Measurements from ENCODE around the gene EFHD1. TPM values are rescaled to one million over a fixed set of nuclear protein-coding genes. Genes with fewer than 3 reads are reported as not detected.

EFHD1 gene
- total and polyA plus RNA-seq, 7 donors: 6.6 to 20.7 (median 10.0) TPM

GRCh38 chr2:232597362-232598079 is 35.9 kb upstream of the EFHD1 start:
- Histone ChIP-seq H3K27me3 (ENCODE audit: insufficient read depth in 3 of 3, low read length in 2 of 3) (no peaks in the 10 kb centered on the region), H3K27ac (no peak overlapping the region), H3K36me3 (ENCODE audit: insufficient read depth in 1 of 2, low read depth in 1 of 2) (no peaks in the 10 kb centered on the region), H3K4me1 (peaks cover 21% of the 10 kb centered on the region), H3K4me3 (no peak overlapping the region), H3K9me3 (no peaks in the 10 kb centered on the region)
- 82 to 96% (median 92%) methylated on average over 7 of the region's 7 CpGs for WGBS, 3 donors
- DNase-seq (no peak), ATAC-seq (no peak)
- intact Hi-C loops (cut with DNase I): no loop called here
- TF ChIP-seq CTCF (IDR thresholded peaks at IDR 0.05): no peak

DNA sequence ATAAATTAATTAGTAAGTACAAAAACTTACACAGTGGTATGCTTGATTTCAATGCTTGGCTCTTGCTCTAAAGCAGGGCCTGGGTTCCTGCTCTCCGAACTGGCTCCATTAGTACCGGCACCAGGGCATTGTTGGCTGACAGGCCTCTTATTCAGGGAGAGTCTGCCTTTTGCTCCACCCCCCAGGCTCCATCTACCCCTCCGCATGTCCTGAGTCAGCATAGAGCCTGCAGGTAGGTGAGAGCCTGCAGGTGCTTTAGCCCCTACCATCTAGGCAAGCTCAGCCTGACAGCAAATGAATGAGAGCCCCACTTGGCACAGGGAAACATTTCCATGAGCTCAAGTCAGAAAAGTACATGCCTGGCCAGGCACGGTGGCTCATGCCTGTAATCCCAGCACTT is 35.1 kb upstream of the EFHD1 start:
- TF ChIP-seq CTCF (IDR thresholded peaks at IDR 0.05): no peak
- H3K36me3 ChIP-seq (ENCODE audit: insufficient read depth in 1 of 2, low read depth in 1 of 2): no peaks in the 10 kb centered on the region
- no peaks in the 10 kb centered on the region for H3K27me3 ChIP-seq (ENCODE audit: insufficient read depth in 3 of 3, low read length in 2 of 3)
- H3K4me1 ChIP-seq: peaks cover 14% of the 10 kb centered on the region
- H3K4me3 ChIP-seq: no peak overlapping the region
- no peaks in the 10 kb centered on the region for H3K9me3 ChIP-seq
- no peak overlapping the region for H3K27ac ChIP-seq
- ATAC-seq (no peak), DNase-seq (no peak)
- intact Hi-C loops (cut with DNase I): no loop called here
- WGBS, 3 donors: 77 to 81% (median 79%) methylated on average over 4 of the region's 4 CpGs

DNA sequence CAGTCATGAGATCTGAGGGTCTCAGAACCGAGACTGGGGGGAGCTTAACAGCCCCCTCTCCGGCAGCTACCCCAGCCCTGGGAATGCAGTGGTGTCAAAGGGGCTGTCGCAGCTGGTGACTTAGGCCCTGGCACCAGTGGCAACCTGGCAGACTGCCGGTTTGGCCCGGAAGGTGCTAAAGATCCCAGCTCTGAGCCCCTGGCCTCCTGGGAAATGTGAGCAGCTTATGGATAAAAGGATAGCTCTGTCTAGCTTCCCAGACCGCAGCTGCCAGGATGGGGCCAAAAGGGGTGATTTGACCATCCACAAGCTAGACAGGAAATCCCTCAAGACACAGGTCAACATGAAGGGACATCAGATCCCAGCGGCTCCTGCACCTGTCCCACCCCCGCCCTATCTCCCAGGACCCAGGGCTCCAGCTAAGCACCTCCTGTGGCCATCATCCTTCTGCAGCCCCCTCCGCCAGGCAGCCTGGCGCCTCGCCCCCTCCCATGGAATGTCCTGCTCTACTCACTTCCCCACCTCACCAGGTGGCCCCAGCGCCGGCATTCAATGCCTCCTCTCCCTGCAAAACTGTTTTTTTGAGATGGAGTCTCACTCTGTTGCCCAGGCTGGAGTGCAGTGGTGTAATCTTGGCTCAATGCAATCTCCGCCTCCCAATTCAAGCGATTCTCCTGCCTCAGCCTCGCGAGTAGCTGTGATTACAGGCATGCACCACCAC is 33.2 kb upstream of the EFHD1 start:
- Histone ChIP-seq H3K9me3 (no peaks in the 10 kb centered on the region), H3K4me1 (peaks cover 5% of the 10 kb centered on the region), H3K27me3 (ENCODE audit: insufficient read depth in 3 of 3, low read length in 2 of 3) (no peaks in the 10 kb centered on the region), H3K27ac (no peak overlapping the region), H3K4me3 (no peak overlapping the region), H3K36me3 (ENCODE audit: insufficient read depth in 1 of 2, low read depth in 1 of 2) (no peaks in the 10 kb centered on the region)
- no peak for DNase-seq
- 54 to 62% (median 61%) methylated on average over 17 of the region's 17 CpGs for WGBS, 3 donors
- peak in 2 of 4 donors; percentile 58 to 65 for ATAC-seq
- no peak for TF ChIP-seq CTCF (IDR thresholded peaks at IDR 0.05)
- intact Hi-C loops (cut with DNase I): loop anchor here in 1 of 2 donors (10.0 kb wide), 1 partner anchor 455 kb away; no protein-coding TSS in a partner anchor

GRCh38 chr2:232603283-232603682 is 30.1 kb upstream of the EFHD1 start:
- 58 to 77% (median 69%) methylated on average over 3 of the region's 3 CpGs for WGBS, 3 donors
- H3K27me3 ChIP-seq (ENCODE audit: insufficient read depth in 3 of 3, low read length in 2 of 3): no peaks in the 10 kb centered on the region
- intact Hi-C loops (cut with DNase I): loop anchor here in 1 of 2 donors (10.0 kb wide), 1 partner anchor 452 kb away; no protein-coding TSS in a partner anchor

More at GRCh38 chr2:232603283-232603682, 30.1 kb upstream of the EFHD1 start:
- no peak for ATAC-seq
- H3K36me3 ChIP-seq (ENCODE audit: insufficient read depth in 1 of 2, low read depth in 1 of 2): no peaks in the 10 kb centered on the region
- no peak overlapping the region for H3K4me3 ChIP-seq
- peaks cover 5% of the 10 kb centered on the region for H3K4me1 ChIP-seq
- TF ChIP-seq CTCF (IDR thresholded peaks at IDR 0.05): no peak
- H3K27ac ChIP-seq: no peak overlapping the region
- DNase-seq: no peak
- no peaks in the 10 kb centered on the region for H3K9me3 ChIP-seq
